Measurements from ENCODE around the gene SELENOV.

The SELENOV gene

DNA sequence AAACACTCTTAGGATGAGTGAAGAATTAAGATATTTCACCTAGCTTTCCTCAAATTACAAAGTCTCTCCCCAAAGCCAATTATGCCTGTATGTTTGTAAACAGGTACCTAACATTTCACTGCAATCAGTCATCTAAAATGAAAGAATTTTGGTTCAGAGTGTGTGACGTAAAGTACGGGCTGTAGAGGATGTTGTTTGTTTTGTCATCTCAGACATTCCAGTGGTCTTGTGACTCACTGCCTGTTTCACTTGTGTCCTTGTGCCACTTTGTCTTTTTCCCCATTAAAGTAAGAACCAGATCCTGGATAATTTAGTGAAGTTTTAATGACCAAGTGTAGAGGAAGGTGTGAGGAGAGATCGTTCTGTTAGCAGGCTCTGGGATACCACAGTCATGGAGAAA lies 53.7 kb downstream of the SELENOV start:
- DNase-seq: no peak
